HAP-1 (cell line): ENCODE data around the gene OPRL1.

Experiments used
- DNase-seq, 2 experiments: peaks; one replicate each; pipeline ENCODE4 v3.0.0-alpha.2; 2016 to 2020; ENCODE audit warnings: low spot score in 2 of 2
- H3K27me3 ChIP-seq: fragments of 250-450 bp; sonication (Bioruptor Pico); 2 replicates; pipeline ENCODE4 v1.5.1; 2020; ENCODE audit warnings: low read depth, mild to moderate bottlenecking, moderate library complexity
- H3K36me3 ChIP-seq: fragments of 250-450 bp; sonication (Bioruptor Pico); replicated peaks from 2 replicates; pipeline ENCODE4 v1.5.1; 2020; ENCODE audit warnings: mild to moderate bottlenecking
- H3K4me1 ChIP-seq: fragments of 250-450 bp; sonication (Bioruptor Pico); 2 replicates; pipeline ENCODE4 v1.5.1; 2020; ENCODE audit warnings: mild to moderate bottlenecking
- H3K4me3 ChIP-seq: fragments of 250-450 bp; sonication (Bioruptor Pico); 2 replicates; pipeline ENCODE4 v1.5.1; 2020; ENCODE audit warnings: mild to moderate bottlenecking, moderate library complexity
- H3K9me3 ChIP-seq: fragments of 250-450 bp; sonication (Bioruptor Pico); 2 replicates; pipeline ENCODE4 v1.5.1; 2020; ENCODE audit warnings: mild to moderate bottlenecking, moderate library complexity
- in situ Hi-C: fragments of 300-500 bp; cut with MboI; formaldehyde crosslinking; loops from 3 replicates; pipeline ENCODE4 v1.14.3; 2020; ENCODE audit warnings: low sequenced_read_pairs, inconsistent platforms, mixed read lengths

Gene OPRL1

DNA sequence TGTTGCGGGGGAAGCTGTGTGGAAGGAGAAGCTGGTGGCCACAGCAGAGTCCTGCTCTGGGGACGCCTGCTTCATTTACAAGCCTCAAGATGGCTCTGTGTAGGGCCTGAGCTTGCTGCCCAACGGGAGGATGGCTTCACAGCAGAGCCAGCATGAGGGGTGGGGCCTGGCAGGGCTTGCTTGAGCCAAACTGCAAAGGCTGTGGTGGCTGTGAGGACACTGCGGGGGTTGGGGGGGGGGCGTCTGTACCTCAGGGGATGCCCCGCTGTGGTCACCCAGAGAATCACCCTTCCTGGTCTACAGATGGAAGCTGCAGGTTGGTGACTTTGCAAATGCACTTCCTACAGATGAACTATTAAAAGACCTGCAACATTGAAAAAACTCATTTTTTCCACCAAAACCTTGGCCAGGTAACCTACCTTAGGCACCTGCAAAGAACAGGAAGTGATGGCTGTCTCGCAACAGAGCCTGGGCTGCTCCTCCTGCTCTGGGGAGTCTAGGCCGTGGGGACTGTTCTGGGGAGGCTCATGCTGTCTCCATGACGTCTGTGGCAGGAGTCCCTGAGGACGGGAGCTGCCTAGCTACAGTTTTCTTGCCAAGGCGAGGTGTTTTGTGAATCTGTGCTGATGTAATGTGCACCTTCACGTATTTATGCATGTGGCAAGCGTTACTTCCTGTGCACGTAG is 20.1 kb downstream of the OPRL1 start:
- in situ Hi-C loops, result no loop called here
- H3K9me3 ChIP-seq, result no peaks in the 10 kb centered on the region
- peaks cover 5% of the 10 kb centered on the region; the same call in 1 of the 2 replicates for H3K4me1 ChIP-seq
- H3K27me3 ChIP-seq, result no peaks in the 10 kb centered on the region
- no peak overlapping the region for H3K4me3 ChIP-seq
- DNase-seq, result no peak
- no peaks in the 10 kb centered on the region for H3K36me3 ChIP-seq

DNA sequence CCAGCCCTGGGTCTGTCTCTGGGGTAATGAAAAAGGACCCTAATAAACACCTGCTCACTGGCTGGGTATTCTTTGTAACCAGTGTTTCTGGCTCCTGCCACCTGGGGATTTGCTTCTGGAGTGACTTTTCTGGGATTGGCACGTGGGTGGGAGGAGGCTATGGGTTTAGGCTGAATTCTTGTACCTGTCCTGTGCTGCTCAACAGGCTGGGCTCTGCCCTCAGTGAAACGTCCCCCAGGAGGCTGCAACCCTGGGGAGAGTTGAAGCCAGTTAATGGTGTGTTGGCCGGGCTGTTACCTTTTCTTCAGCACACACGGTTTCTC is 20.6 kb downstream of the OPRL1 start:
- Histone ChIP-seq H3K4me1 (peaks cover 5% of the 10 kb centered on the region; the same call in 1 of the 2 replicates), H3K4me3 (no peak overlapping the region), H3K36me3 (no peaks in the 10 kb centered on the region), H3K27me3 (no peaks in the 10 kb centered on the region), H3K9me3 (no peaks in the 10 kb centered on the region)
- in situ Hi-C loops, result no loop called here
- no peak for DNase-seq

DNA sequence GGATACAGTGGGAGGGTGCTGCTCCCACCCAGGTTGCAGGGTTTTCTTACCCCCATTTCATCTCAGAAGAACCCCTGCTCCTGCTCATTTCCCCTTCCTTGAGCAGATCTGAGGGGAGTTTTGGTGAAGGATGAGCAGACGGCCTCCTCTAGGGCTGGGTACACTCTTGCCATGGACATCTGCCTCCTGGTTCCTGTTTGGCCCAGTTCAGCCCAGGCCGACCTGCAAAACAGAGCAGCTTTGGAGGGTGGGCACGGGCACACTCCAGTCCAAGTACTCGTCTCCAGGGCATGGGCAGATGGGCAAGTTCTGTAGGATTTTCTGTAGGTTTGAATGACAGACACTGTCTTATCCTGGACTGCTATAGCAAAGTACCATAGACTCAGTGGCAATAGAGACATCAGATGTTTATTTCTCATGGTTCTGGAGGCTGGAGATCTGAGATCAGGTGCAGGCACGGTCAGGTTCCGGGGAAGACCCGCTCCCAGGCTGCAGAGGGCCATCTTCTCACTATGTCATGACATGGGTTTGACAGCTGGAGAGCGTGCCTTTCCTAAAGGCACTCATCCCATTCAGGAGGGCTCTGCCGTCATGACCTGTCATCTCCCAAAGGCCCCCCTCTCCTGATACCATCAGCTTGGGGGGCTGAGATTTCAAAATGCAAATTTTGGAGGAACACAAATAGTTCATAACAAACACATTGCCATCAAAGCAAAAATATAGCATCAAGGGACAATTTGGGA is 21.2 kb downstream of the OPRL1 start:
- no peak overlapping the region for H3K4me3 ChIP-seq
- H3K4me1 ChIP-seq, result peaks cover 5% of the 10 kb centered on the region; the same call in 1 of the 2 replicates
- in situ Hi-C loops, result no loop called here
- no peaks in the 10 kb centered on the region for H3K36me3 ChIP-seq
- H3K27me3 ChIP-seq, result no peaks in the 10 kb centered on the region
- no peak for DNase-seq
- H3K9me3 ChIP-seq, result no peaks in the 10 kb centered on the region

DNA sequence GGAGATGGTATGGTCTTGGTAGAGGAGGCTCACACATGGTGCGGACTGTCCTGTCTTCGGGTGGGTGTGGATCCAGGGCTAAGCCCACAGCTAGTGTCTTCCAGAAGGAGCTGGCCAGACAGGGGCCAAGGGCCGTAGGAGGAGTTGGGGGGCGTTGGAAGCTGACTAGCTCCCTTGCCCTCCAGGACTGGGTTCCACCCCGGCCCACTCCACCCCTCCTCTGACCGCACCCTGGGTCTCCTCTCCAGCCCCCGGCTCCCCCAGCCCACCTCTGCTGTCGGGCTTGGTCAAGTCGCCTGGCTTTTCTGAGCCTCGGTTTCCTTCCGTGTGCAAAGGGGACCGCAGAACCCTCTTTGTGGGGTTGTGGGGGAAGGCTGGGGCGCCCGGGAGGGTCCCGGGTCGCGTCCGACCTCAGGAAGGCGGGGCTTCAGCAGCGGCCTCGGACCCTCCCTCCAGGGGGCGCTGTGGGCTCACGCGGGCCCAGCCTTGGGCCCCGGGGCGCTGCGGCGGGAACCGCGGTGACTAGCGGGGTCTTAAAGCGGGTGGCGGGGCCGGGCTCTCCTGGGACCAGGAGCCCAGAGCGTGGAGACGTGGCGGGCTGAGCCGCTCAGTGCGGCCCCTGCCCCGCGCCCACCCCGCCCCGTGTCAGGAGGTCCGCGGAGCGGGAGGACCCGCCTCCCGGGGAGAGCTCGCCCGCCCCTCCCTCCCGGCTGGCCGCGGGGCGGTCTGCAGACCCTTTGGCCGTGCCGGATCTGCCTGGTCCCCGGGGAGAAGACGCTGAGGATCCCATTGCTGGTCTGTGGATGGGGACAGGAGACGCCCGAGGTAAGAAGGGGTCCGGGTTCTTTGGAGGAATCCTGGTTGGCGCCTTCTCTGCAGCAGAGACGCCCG is 22.1 kb downstream of the OPRL1 start:
- no peaks in the 10 kb centered on the region for H3K9me3 ChIP-seq
- no peaks in the 10 kb centered on the region for H3K27me3 ChIP-seq
- peak overlapping the region; percentile 56 for H3K4me3 ChIP-seq
- H3K36me3 ChIP-seq, result no peaks in the 10 kb centered on the region
- in situ Hi-C loops, result no loop called here
- H3K4me1 ChIP-seq, result peaks cover 5% of the 10 kb centered on the region; the same call in 1 of the 2 replicates
- DNase-seq, result peak; percentile 53 to 89

- no peaks in the 10 kb centered on the region for H3K9me3 ChIP-seq
- H3K4me1 ChIP-seq, result peaks cover 5% of the 10 kb centered on the region; the same call in 1 of the 2 replicates
- DNase-seq, result peak; percentile 52 to 73
- no peaks in the 10 kb centered on the region for H3K27me3 ChIP-seq
- in situ Hi-C loops, result no loop called here
- H3K4me3 ChIP-seq, result peak overlapping the region; percentile 56
- no peaks in the 10 kb centered on the region for H3K36me3 ChIP-seq
Observed at GRCh38 chr20:64102647-64103354, 22.9 kb downstream of the OPRL1 start.

DNA sequence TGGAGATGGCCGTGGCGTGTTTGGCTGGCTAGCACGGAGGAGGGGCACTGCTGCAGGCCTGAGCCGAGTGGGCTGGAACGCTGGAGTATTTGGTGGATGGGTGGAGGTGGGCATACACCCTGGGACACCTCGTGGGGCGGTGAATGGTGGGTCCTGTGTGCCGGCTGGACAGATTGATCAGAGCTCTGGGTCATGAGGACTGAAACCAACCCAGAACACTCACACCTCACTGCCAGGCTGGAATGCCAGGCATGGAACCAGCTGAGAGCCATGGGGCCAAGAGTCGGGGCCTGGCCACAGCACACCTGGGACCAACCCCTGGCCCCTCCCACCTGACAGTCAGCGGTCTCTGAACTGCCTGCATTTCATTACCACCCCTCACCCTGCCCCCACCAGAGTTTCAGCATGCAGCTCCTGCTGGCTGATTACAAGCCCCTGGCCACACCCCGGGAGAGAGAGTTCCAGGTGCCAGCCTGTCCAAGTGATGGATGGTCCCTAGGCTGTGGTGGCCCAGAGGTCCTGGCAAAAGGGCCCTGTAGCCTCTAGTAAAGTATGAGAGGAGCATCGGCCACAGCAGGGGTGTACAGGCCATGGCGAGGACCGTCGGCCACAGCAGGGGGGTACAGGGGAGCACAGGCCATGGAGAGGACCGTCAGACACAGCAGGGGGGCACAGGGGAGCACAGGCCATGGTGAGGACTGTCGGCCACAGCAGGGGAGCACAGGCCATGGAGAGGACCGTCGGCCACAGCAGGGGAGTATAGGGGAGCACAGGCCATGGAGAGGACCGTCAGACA is 24.2 kb downstream of the OPRL1 start:
- in situ Hi-C loops, result no loop called here
- H3K4me1 ChIP-seq, result peaks cover 5% of the 10 kb centered on the region; the same call in 1 of the 2 replicates
- H3K9me3 ChIP-seq, result no peaks in the 10 kb centered on the region
- H3K27me3 ChIP-seq, result no peaks in the 10 kb centered on the region
- H3K36me3 ChIP-seq, result no peaks in the 10 kb centered on the region
- no peak for DNase-seq
- H3K4me3 ChIP-seq, result no peak overlapping the region

- DNase-seq, result no peak
- in situ Hi-C loops, result no loop called here
- Histone ChIP-seq H3K4me3 (no peak overlapping the region), H3K4me1 (peaks cover 5% of the 10 kb centered on the region; the same call in 1 of the 2 replicates), H3K27me3 (no peaks in the 10 kb centered on the region), H3K9me3 (no peaks in the 10 kb centered on the region), H3K36me3 (no peaks in the 10 kb centered on the region)
Observed at GRCh38 chr20:64104667-64105451, 25.0 kb downstream of the OPRL1 start.

- H3K4me1 ChIP-seq, result peaks cover 5% of the 10 kb centered on the region; the same call in 1 of the 2 replicates
- in situ Hi-C loops, result no loop called here
- H3K27me3 ChIP-seq, result no peaks in the 10 kb centered on the region
- no peak overlapping the region for H3K4me3 ChIP-seq
- H3K9me3 ChIP-seq, result no peaks in the 10 kb centered on the region
- H3K36me3 ChIP-seq, result no peaks in the 10 kb centered on the region
- no peak for DNase-seq
Observed at GRCh38 chr20:64105846-64106434, 26.1 kb downstream of the OPRL1 start.

GRCh38 chr20:64106435-64106961 is 26.6 kb downstream of the OPRL1 start:
- H3K4me3 ChIP-seq, result no peak overlapping the region
- H3K4me1 ChIP-seq, result peaks cover 5% of the 10 kb centered on the region; the same call in 1 of the 2 replicates
- no peaks in the 10 kb centered on the region for H3K9me3 ChIP-seq
- H3K27me3 ChIP-seq, result no peaks in the 10 kb centered on the region
- in situ Hi-C loops, result no loop called here
- DNase-seq, result no peak
- no peaks in the 10 kb centered on the region for H3K36me3 ChIP-seq

GRCh38 chr20:64106981-64107735 is 27.3 kb downstream of the OPRL1 start, which contains the start of gene NPBWR2:
TSS of gene NPBWR2 (minus strand) at chr20:64107565. CDS start at chr20:64106831, 734 bp downstream.
- H3K36me3 ChIP-seq, result no peaks in the 10 kb centered on the region
- peak in 1 of 2 experiments; percentile 5 for DNase-seq
- no peaks in the 10 kb centered on the region for H3K27me3 ChIP-seq
- in situ Hi-C loops, result no loop called here
- no peak within 1 kb of the TSS for H3K4me3 ChIP-seq
- H3K9me3 ChIP-seq, result no peaks in the 10 kb centered on the region
- H3K4me1 ChIP-seq, result peaks cover 5% of the 10 kb centered on the region; the same call in 1 of the 2 replicates
